Measurements from ENCODE around the gene NFASC.

NFASC gene

GRCh38 chr1:205002705-205003104 lies 132.0 kb downstream of the NFASC start:
- DNase-seq (ENCODE audit: extremely low read depth in 1 of 2, low read depth in 1 of 2), result no peak

- no peak for DNase-seq (ENCODE audit: extremely low read depth in 1 of 2, low read depth in 1 of 2)
These were observed 132.9 kb downstream of the NFASC start for GRCh38 chr1:205003358-205004131.

- no peak for DNase-seq (ENCODE audit: extremely low read depth in 1 of 2, low read depth in 1 of 2)
These were observed 133.7 kb downstream of the NFASC start for GRCh38 chr1:205004351-205004750.

- DNase-seq (ENCODE audit: extremely low read depth in 1 of 2, low read depth in 1 of 2), result no peak
These were observed 138.2 kb downstream of the NFASC start for GRCh38 chr1:205008896-205009295.

- DNase-seq (ENCODE audit: extremely low read depth in 1 of 2, low read depth in 1 of 2), result no peak
These were observed 139.0 kb downstream of the NFASC start for GRCh38 chr1:205009670-205010069.

- no peak for DNase-seq (ENCODE audit: extremely low read depth in 1 of 2, low read depth in 1 of 2)
These were observed 141.9 kb downstream of the NFASC start for GRCh38 chr1:205012391-205013140.

- no peak for DNase-seq (ENCODE audit: extremely low read depth in 1 of 2, low read depth in 1 of 2)
These were observed 143.2 kb downstream of the NFASC start for GRCh38 chr1:205013683-205014367.

- no peak for DNase-seq (ENCODE audit: extremely low read depth in 1 of 2, low read depth in 1 of 2)
These were observed 144.1 kb downstream of the NFASC start for GRCh38 chr1:205014783-205015182.

- no peak for DNase-seq (ENCODE audit: extremely low read depth in 1 of 2, low read depth in 1 of 2)
These were observed 144.6 kb downstream of the NFASC start for GRCh38 chr1:205015241-205015640.

- DNase-seq (ENCODE audit: extremely low read depth in 1 of 2, low read depth in 1 of 2), result no peak
These were observed 145.4 kb downstream of the NFASC start for GRCh38 chr1:205016075-205016474.

- no peak for DNase-seq (ENCODE audit: extremely low read depth in 1 of 2, low read depth in 1 of 2)
These were observed 145.9 kb downstream of the NFASC start for GRCh38 chr1:205016584-205016983.

GRCh38 chr1:205017001-205017400 lies 146.3 kb downstream of the NFASC start:
- DNase-seq (ENCODE audit: extremely low read depth in 1 of 2, low read depth in 1 of 2), result no peak

- no peak for DNase-seq (ENCODE audit: extremely low read depth in 1 of 2, low read depth in 1 of 2)
These were observed 147.1 kb downstream of the NFASC start for GRCh38 chr1:205017766-205018165.

- DNase-seq (ENCODE audit: extremely low read depth in 1 of 2, low read depth in 1 of 2), result no peak
These were observed 147.7 kb downstream of the NFASC start for GRCh38 chr1:205018381-205018780.

- no peak for DNase-seq (ENCODE audit: extremely low read depth in 1 of 2, low read depth in 1 of 2)
These were observed 149.8 kb downstream of the NFASC start for GRCh38 chr1:205020466-205020865.

GRCh38 chr1:205024679-205025078 lies 154.0 kb downstream of the NFASC start:
- no peak for DNase-seq (ENCODE audit: extremely low read depth in 1 of 2, low read depth in 1 of 2)

GRCh38 chr1:205025239-205025638 lies 154.6 kb downstream of the NFASC start:
- DNase-seq (ENCODE audit: extremely low read depth in 1 of 2, low read depth in 1 of 2), result no peak

- no peak for DNase-seq (ENCODE audit: extremely low read depth in 1 of 2, low read depth in 1 of 2)
These were observed 155.5 kb downstream of the NFASC start for GRCh38 chr1:205026181-205026580.

- no peak for DNase-seq (ENCODE audit: extremely low read depth in 1 of 2, low read depth in 1 of 2)
These were observed 157.7 kb downstream of the NFASC start for GRCh38 chr1:205028390-205028789.

GRCh38 chr1:205028924-205029323 lies 158.3 kb downstream of the NFASC start:
- no peak for DNase-seq (ENCODE audit: extremely low read depth in 1 of 2, low read depth in 1 of 2)

GRCh38 chr1:205030241-205030640 lies 159.6 kb downstream of the NFASC start:
- no peak for DNase-seq (ENCODE audit: extremely low read depth in 1 of 2, low read depth in 1 of 2)

GRCh38 chr1:205030896-205031295 lies 160.2 kb downstream of the NFASC start:
- no peak for DNase-seq (ENCODE audit: extremely low read depth in 1 of 2, low read depth in 1 of 2)

Data from stimulated activated CD8-positive, alpha-beta memory T cell treated with anti-CD3 and anti-CD28 coated beads, Interleukin-7, amount 100 ng/mL, for 48 hours (primary cell).